NCI-H2107 treated with DMSO at 0.1 percent for 48 hours (cell line): ENCODE data around the gene ST3GAL3.

ENCODE experiments used
- DNase-seq: peaks from one replicate; lab custom pipeline; 2025; ENCODE audit not compliant: unreplicated experiment; lab: John Stamatoyannopoulos, UW

Gene ST3GAL3

GRCh38 chr1:43707190-43708001, at the start of gene ST3GAL3:
Gene ST3GAL3 (plus strand): TSS chr1:43707536. CDS start chr1:43736263, 28,727 bp downstream.
- peak; percentile 86 for DNase-seq

- no peak for DNase-seq
Measured at GRCh38 chr1:43659212-43660166, 47.8 kb upstream of the ST3GAL3 start.

GRCh38 chr1:43660355-43660754, 47.0 kb upstream of the ST3GAL3 start:
- DNase-seq: no peak

- DNase-seq: no peak
Measured at GRCh38 chr1:43664369-43664768, 43.0 kb upstream of the ST3GAL3 start.

- DNase-seq: peak; percentile 80
Measured at GRCh38 chr1:43666608-43667007, 40.7 kb upstream of the ST3GAL3 start.

- no peak for DNase-seq
Measured at GRCh38 chr1:43668956-43669355, 38.4 kb upstream of the ST3GAL3 start.

- no peak for DNase-seq
Measured at GRCh38 chr1:43669878-43670277, 37.5 kb upstream of the ST3GAL3 start.

GRCh38 chr1:43671193-43671592, 36.1 kb upstream of the ST3GAL3 start:
- DNase-seq: no peak

GRCh38 chr1:43671626-43672330, 35.6 kb upstream of the ST3GAL3 start:
- no peak for DNase-seq

- no peak for DNase-seq
Measured at GRCh38 chr1:43673261-43673660, 34.1 kb upstream of the ST3GAL3 start.

- DNase-seq: no peak
Measured at GRCh38 chr1:43678940-43679339, 28.4 kb upstream of the ST3GAL3 start.

GRCh38 chr1:43683560-43683959, 23.8 kb upstream of the ST3GAL3 start:
- DNase-seq: no peak

- no peak for DNase-seq
Measured at GRCh38 chr1:43686801-43687200, 20.5 kb upstream of the ST3GAL3 start.

- DNase-seq: no peak
Measured at GRCh38 chr1:43687301-43688108, 19.8 kb upstream of the ST3GAL3 start.

GRCh38 chr1:43688109-43688387, 19.3 kb upstream of the ST3GAL3 start:
- no peak for DNase-seq

- DNase-seq: no peak
Measured at GRCh38 chr1:43688594-43689000, 18.7 kb upstream of the ST3GAL3 start.

- DNase-seq: no peak
Measured at GRCh38 chr1:43689289-43689688, 18.0 kb upstream of the ST3GAL3 start.

GRCh38 chr1:43691871-43692815, 15.2 kb upstream of the ST3GAL3 start:
- no peak for DNase-seq

- no peak for DNase-seq
Measured at GRCh38 chr1:43693371-43693770, 14.0 kb upstream of the ST3GAL3 start.

- no peak for DNase-seq
Measured at GRCh38 chr1:43699281-43699680, 8.1 kb upstream of the ST3GAL3 start.
